Measurements from ENCODE around the gene AMH. TPM values are rescaled to one million over a fixed set of nuclear protein-coding genes. Genes with fewer than 3 reads are reported as not detected.

The AMH gene
- total and polyA plus RNA-seq, 2 experiments from 2014 or later = 1.9 to 6.8 TPM

- Histone ChIP-seq H3K9me2 (ENCODE audit: insufficient read depth) (no peaks in the 10 kb centered on the region), H3K36me3 (ENCODE audit: insufficient read depth) (no peaks in the 10 kb centered on the region; the same call in 1 of the 2 replicates), H3K4me3 (no peak overlapping the region), H2AFZ (no peak overlapping the region), H3F3A (replicated peaks; ENCODE audit: low read depth) (0 out of 2 replicates have a peak, but pooled peaks cover 7% of the 10 kb centered on the region), H4K20me1 (replicated peaks; ENCODE audit: insufficient read depth) (peaks cover 5% of the 10 kb centered on the region; the same call in 1 of the 2 replicates), H3K27me3 (ENCODE audit: insufficient read depth) (no peaks in the 10 kb centered on the region), H3K4me1 (ENCODE audit: insufficient read depth) (no peaks in the 10 kb centered on the region), H3K4me2 (no peak overlapping the region), H3K27ac (ENCODE audit: low read depth) (no peak overlapping the region), H3K79me2 (replicated peaks; ENCODE audit: insufficient read depth) (no peaks in the 10 kb centered on the region)
- DNase-seq (ENCODE audit: low spot score) (peak; percentile 33), ATAC-seq (no peak)
- TF ChIP-seq CTCF (conservative IDR thresholded peaks at IDR 0.05; ENCODE audit: low read depth in 2 of 2) (no peak), REST (IDR thresholded peaks at IDR 0.05; ENCODE audit: unreplicated experiment) (no peak), JUNB (IDR thresholded peaks at IDR 0.05; ENCODE audit: unreplicated experiment) (no peak), NANOG (IDR thresholded peaks at IDR 0.05; ENCODE audit: borderline replicate concordance) (no peak), ZNF462 (CRISPR knock-in tag; IDR thresholded peaks at IDR 0.05) (no peak), EZH2 (IDR thresholded peaks at IDR 0.05; ENCODE audit: low read depth, unreplicated experiment) (no peak), STAT1 (IDR thresholded peaks at IDR 0.05; ENCODE audit: unreplicated experiment) (no peak)
- H3K9me3 Mint-ChIP-seq = no peaks in the 10 kb centered on the region
- H3K27me3 Mint-ChIP-seq (ENCODE audit: insufficient read depth, low read depth, poor library complexity) = peaks cover 8% of the 10 kb centered on the region
- H3K4me1 Mint-ChIP-seq = no peaks in the 10 kb centered on the region
- no peak overlapping the region for H3K27ac Mint-ChIP-seq
- H3K36me3 Mint-ChIP-seq (ENCODE audit: low read depth) = peaks cover 35% of the 10 kb centered on the region
- H3K4me3 Mint-ChIP-seq = no peak overlapping the region
Measured at GRCh38 chr19:2227415-2228156, 21.5 kb upstream of the AMH start.

All from GM23338 (cell line).